ENCODE data around the gene AMH.

AMH gene

DNA sequence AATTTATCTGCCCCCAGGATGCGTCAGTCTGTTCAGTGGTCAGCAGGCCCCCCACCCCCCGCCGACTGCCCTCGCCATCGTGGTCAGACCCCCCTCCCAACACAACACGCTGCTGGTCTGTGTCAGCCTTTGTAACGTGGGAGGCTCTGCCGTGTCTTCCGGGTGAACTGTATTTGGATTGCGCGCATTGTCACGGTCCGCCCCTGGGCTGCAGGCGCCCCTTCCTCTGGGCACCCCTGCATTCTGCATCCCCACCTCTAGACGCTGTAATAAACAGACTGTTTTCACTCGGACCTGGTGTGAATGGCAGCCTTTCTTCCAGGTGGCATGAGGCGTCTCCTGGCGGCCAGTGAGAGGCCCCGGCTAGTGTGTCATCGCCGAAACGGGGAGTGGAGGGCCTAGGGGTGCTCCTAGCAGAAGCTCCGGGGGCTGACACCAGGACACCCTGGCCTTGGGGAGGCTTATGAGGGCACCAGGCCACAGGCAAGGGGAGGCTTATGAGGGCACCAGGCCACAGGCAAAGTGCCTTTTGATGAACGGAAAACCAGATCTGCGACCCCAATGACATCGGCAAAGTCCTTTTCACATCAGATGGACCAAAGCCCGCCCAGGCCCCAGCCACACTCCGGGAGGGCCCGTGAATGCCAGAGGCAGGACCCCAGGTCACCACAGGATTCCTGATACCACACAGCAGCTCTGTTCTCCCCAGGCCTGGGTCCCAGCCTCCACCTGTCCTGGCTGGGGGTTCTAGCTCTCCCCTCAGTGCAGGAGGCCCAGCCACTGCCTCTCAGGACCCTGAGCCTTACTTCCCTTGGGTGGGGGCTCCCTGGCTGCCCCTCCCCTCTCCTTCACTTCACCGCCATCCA, 16.6 kb upstream of the AMH start:
- Histone ChIP-seq H2AFZ (ENCODE audit: low read depth, low read length) (no peak overlapping the region), H4K20me1 (ENCODE audit: insufficient read depth, low read length) (peaks cover 16% of the 10 kb centered on the region), H3K27me3 (ENCODE audit: low read depth, low read length) (no peaks in the 10 kb centered on the region), H3K27ac (ENCODE audit: low read length) (no peak overlapping the region), H3K36me3 (replicated peaks; ENCODE audit: low read depth, low read length) (peaks cover 41% of the 10 kb centered on the region), H3K4me2 (ENCODE audit: low read length) (no peak overlapping the region), H3K9ac (ENCODE audit: low read length) (no peak overlapping the region), H3K9me3 (ENCODE audit: insufficient read depth, low read length) (no peaks in the 10 kb centered on the region), H3K4me3 (ENCODE audit: low read length) (no peak overlapping the region), H3K79me2 (ENCODE audit: low read length) (peaks cover 48% of the 10 kb centered on the region), H3K4me1 (ENCODE audit: low read length) (peaks cover 16% of the 10 kb centered on the region)
- TF ChIP-seq CTCF (IDR thresholded peaks at IDR 0.05; ENCODE audit: low read depth, low read length) (no peak), EZH2phosphoT487 (IDR thresholded peaks at IDR 0.05; ENCODE audit: low read depth) (no peak)

GRCh38 chr19:2233601-2234280, 15.4 kb upstream of the AMH start:
- Histone ChIP-seq H3K9ac (ENCODE audit: low read length) (no peak overlapping the region), H3K4me1 (ENCODE audit: low read length) (peaks cover 20% of the 10 kb centered on the region), H3K79me2 (ENCODE audit: low read length) (peaks cover 60% of the 10 kb centered on the region), H3K9me3 (ENCODE audit: insufficient read depth, low read length) (no peaks in the 10 kb centered on the region), H3K4me3 (ENCODE audit: low read length) (no peak overlapping the region), H3K27ac (ENCODE audit: low read length) (no peak overlapping the region), H3K36me3 (replicated peaks; ENCODE audit: low read depth, low read length) (peaks cover 43% of the 10 kb centered on the region), H2AFZ (ENCODE audit: low read depth, low read length) (no peak overlapping the region), H3K27me3 (ENCODE audit: low read depth, low read length) (no peaks in the 10 kb centered on the region), H4K20me1 (ENCODE audit: insufficient read depth, low read length) (peaks cover 20% of the 10 kb centered on the region), H3K4me2 (ENCODE audit: low read length) (no peak overlapping the region)
- TF ChIP-seq EZH2phosphoT487 (IDR thresholded peaks at IDR 0.05; ENCODE audit: low read depth) (no peak), CTCF (IDR thresholded peaks at IDR 0.05; ENCODE audit: low read depth, low read length) (no peak)

DNA sequence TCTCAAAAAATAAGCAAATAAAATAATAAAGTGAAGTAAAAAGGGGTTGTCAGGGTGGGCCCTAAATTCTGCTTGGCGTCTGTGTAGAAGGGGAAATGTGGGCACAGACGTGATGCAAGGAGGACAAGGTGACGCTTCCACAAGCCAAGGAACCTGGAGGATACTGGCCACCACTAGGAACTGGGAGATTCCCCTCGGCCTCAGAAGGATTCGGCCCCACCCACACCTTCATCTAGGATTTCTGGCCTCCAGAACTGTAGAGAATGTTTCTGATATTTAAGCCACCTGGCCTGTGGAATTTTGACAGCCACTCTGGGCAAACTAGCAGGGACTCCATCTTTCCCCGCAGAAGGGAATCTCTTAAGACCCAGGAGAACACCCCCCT, 14.1 kb upstream of the AMH start:
- TF ChIP-seq EZH2phosphoT487 (IDR thresholded peaks at IDR 0.05; ENCODE audit: low read depth) (no peak), CTCF (IDR thresholded peaks at IDR 0.05; ENCODE audit: low read depth, low read length) (no peak)
- Histone ChIP-seq H3K4me1 (ENCODE audit: low read length) (peaks cover 31% of the 10 kb centered on the region), H2AFZ (ENCODE audit: low read depth, low read length) (no peak overlapping the region), H3K4me2 (ENCODE audit: low read length) (peak overlapping the region; percentile 95), H3K9me3 (ENCODE audit: insufficient read depth, low read length) (no peaks in the 10 kb centered on the region), H4K20me1 (ENCODE audit: insufficient read depth, low read length) (peaks cover 28% of the 10 kb centered on the region), H3K27ac (ENCODE audit: low read length) (peak overlapping the region; percentile 42), H3K36me3 (replicated peaks; ENCODE audit: low read depth, low read length) (peaks cover 42% of the 10 kb centered on the region), H3K9ac (ENCODE audit: low read length) (peak overlapping the region; percentile 93), H3K27me3 (ENCODE audit: low read depth, low read length) (no peaks in the 10 kb centered on the region), H3K79me2 (ENCODE audit: low read length) (peaks cover 70% of the 10 kb centered on the region), H3K4me3 (ENCODE audit: low read length) (peak overlapping the region; percentile 89)

- H3K36me3 ChIP-seq (replicated peaks; ENCODE audit: low read depth, low read length) = peaks cover 43% of the 10 kb centered on the region
- H3K9me3 ChIP-seq (ENCODE audit: insufficient read depth, low read length) = no peaks in the 10 kb centered on the region
- TF ChIP-seq CTCF (IDR thresholded peaks at IDR 0.05; ENCODE audit: low read depth, low read length) = no peak
- no peak for TF ChIP-seq EZH2phosphoT487 (IDR thresholded peaks at IDR 0.05; ENCODE audit: low read depth)
- H3K4me2 ChIP-seq (ENCODE audit: low read length) = peak overlapping the region; percentile 95
- peak overlapping the region; percentile 93 for H3K9ac ChIP-seq (ENCODE audit: low read length)
- H3K27ac ChIP-seq (ENCODE audit: low read length) = peak overlapping the region; percentile 42
- H3K4me1 ChIP-seq (ENCODE audit: low read length) = peaks cover 31% of the 10 kb centered on the region
- no peak overlapping the region for H2AFZ ChIP-seq (ENCODE audit: low read depth, low read length)
- no peaks in the 10 kb centered on the region for H3K27me3 ChIP-seq (ENCODE audit: low read depth, low read length)
- peaks cover 33% of the 10 kb centered on the region for H4K20me1 ChIP-seq (ENCODE audit: insufficient read depth, low read length)
- H3K79me2 ChIP-seq (ENCODE audit: low read length) = peaks cover 76% of the 10 kb centered on the region
- H3K4me3 ChIP-seq (ENCODE audit: low read length) = peak overlapping the region; percentile 89
These were observed 13.6 kb upstream of the AMH start for GRCh38 chr19:2235381-2236063.
